Parathyroid adenoma (tissue), 2 donors: Measurements from ENCODE around the gene TAS2R60.
A peak's percentile ranks its signal among the peaks of the same experiment; 100 is the strongest.
"Not testable (repeated sequence)": the region's sequence is repeated elsewhere in the genome, so short reads cannot be mapped to it uniquely, and the experiment has no call there.

Experiments
- H2AFZ ChIP-seq: fragments of 300-600 bp; sonication (generic); one replicate; pipeline ENCODE4 v1.7.0; 2017; ENCODE audit warnings: antibody characterized with exemption, mild to moderate bottlenecking
- H3K27ac ChIP-seq: fragments of 300-600 bp; sonication (generic); one replicate; pipeline ENCODE4 v1.7.0; 2017
- H3K27me3 ChIP-seq: fragments of 300-600 bp; sonication (generic); one replicate; pipeline ENCODE4 v1.7.0; 2017; ENCODE audit warnings: low read length; ENCODE audit not compliant: control insufficient read depth, insufficient read depth
- H3K36me3 ChIP-seq: fragments of 300-600 bp; sonication (generic); one replicate; pipeline ENCODE4 v1.7.0; 2017; ENCODE audit warnings: low read length; ENCODE audit not compliant: control insufficient read depth, insufficient read depth
- H3K4me1 ChIP-seq: fragments of 300-600 bp; sonication (generic); one replicate; pipeline ENCODE4 v1.7.0; 2017; ENCODE audit warnings: control low read depth
- H3K4me2 ChIP-seq: fragments of 300-600 bp; sonication (generic); one replicate; pipeline ENCODE4 v1.7.0; 2017; ENCODE audit warnings: low read length
- H3K4me3 ChIP-seq: fragments of 300-600 bp; sonication (generic); one replicate; pipeline ENCODE4 v1.7.0; 2017; ENCODE audit warnings: low read depth, low read length
- H3K79me2 ChIP-seq: fragments of 300-600 bp; sonication (generic); one replicate; pipeline ENCODE4 v1.7.0; 2017; ENCODE audit warnings: control low read depth
- H3K9ac ChIP-seq: fragments of 300-600 bp; sonication (generic); one replicate; pipeline ENCODE4 v1.7.0; 2017; ENCODE audit warnings: mild to moderate bottlenecking
- H3K9me3 ChIP-seq: fragments of 300-600 bp; sonication (generic); one replicate; pipeline ENCODE4 v1.7.0; 2017; ENCODE audit warnings: low read length; ENCODE audit not compliant: control insufficient read depth
- CTCF ChIP-seq: fragments of 300-600 bp; sonication (generic); IDR thresholded peaks from one replicate; pipeline ENCODE4 v1.7.0; 2017; ENCODE audit warnings: antibody characterized with exemption, mild to moderate bottlenecking
- donor health status: primary hyperparathyroidism.

Gene TAS2R60

DNA sequence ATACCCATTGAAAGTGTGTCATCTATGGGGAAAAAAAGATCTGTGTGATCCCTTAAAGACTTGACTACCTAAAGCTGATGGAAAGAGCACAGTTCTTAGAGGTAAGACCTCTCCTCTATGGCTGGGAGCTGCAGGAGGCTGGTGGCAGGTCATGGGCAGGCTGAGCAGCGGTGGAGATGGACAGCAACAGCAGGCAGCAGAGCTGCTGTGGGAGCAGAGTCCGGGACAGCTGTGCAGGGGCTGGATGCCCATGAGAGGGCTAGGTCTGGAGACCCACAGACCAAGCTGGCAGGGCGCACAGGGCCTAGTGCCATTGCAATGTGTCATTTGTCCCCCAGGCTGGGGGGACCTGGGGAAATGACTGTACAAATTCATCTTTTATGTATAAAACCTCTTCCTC is 21.2 kb upstream of the TAS2R60 start:
- H3K79me2 ChIP-seq, result no peaks in the 10 kb centered on the region
- H3K9ac ChIP-seq, result no peak overlapping the region
- peaks cover 10% of the 10 kb centered on the region for H3K4me1 ChIP-seq
- no peaks in the 10 kb centered on the region for H3K9me3 ChIP-seq
- no peak for TF ChIP-seq CTCF
- no peak overlapping the region for H3K27ac ChIP-seq
- no peak overlapping the region for H2AFZ ChIP-seq
- H3K4me3 ChIP-seq, result no peak overlapping the region
- H3K4me2 ChIP-seq, result no peak overlapping the region
- H3K36me3 ChIP-seq, result no peaks in the 10 kb centered on the region
- H3K27me3 ChIP-seq, result no peaks in the 10 kb centered on the region

DNA sequence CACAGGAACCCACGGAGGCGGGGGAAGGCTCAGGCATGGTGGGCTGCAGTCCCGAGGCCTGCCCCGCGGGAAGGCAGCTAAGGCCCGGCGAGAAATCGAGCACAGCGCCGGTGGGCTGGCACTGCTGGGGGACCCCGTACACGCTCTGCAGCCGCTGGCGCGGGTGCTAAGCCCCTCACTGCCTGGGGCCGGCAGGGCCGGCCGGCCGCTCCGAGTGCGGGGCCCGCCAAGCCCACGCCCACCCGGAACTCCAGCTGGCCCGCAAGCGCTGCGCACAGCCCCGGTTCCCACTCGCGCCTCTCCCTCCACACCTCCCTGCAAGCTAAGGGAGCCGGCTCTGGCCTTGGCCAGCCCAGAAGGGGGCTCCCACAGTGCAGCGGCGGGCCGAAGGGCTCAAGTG is 18.8 kb upstream of the TAS2R60 start:
- H3K9ac ChIP-seq, H3K4me3 ChIP-seq, H3K4me2 ChIP-seq, H2AFZ ChIP-seq, H3K79me2 ChIP-seq, H3K36me3 ChIP-seq, H3K9me3 ChIP-seq, H3K4me1 ChIP-seq, H3K27ac ChIP-seq, H3K27me3 ChIP-seq: not testable (repeated sequence)

GRCh38 chr7:143426479-143427142 is 16.6 kb upstream of the TAS2R60 start:
- no peak overlapping the region for H3K4me3 ChIP-seq
- no peaks in the 10 kb centered on the region for H3K79me2 ChIP-seq
- no peak overlapping the region for H3K27ac ChIP-seq
- no peaks in the 10 kb centered on the region for H3K27me3 ChIP-seq
- peak overlapping the region; percentile 63 for H2AFZ ChIP-seq
- no peaks in the 10 kb centered on the region for H3K9me3 ChIP-seq
- H3K4me1 ChIP-seq, result no peaks in the 10 kb centered on the region
- H3K4me2 ChIP-seq, result no peak overlapping the region
- no peak overlapping the region for H3K9ac ChIP-seq
- H3K36me3 ChIP-seq, result no peaks in the 10 kb centered on the region
- TF ChIP-seq CTCF, result no peak

DNA sequence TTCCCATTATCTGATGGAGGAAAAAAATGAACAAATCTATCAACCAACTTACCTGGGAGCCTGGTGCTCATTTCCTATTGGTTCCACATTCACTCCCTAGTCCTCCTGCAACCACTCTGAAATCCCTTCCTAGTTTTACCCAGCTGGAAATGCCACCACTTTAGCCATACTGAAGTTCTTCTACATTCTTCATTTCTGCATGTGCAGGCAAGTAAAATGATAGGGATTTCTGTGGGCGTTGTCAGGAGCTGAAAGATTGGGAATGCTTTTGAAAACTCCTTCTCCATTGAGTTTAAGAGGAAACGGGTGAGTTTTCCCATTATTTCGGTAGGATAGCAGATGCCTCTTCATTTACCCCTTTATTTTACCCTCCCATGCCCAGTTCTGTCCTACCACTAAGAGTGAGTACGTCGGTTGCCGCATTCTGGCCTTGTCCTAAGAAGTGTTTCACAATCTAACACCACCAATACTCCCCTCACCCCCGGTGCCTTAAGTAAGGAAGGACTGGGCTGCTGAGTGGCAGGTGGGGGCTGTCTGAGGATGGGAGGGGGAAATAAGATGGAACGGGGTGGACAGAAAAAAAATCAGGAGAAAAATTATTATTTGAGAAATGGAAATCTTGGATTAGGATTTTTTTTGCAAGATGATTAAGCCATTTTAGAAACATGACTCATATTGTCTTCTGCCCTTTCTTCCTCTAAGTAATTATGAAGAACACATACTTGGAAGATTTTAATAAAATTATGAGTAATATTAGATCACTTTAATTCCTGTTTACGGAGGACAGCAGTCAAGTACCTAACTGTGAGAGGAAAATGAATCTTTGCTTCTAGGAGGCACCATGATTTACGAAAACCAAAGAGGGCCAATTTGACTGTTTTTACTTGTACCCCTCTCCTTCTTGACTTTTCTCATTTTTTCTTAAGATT is 13.2 kb upstream of the TAS2R60 start:
- Histone ChIP-seq H3K27ac (no peak overlapping the region), H3K36me3 (no peaks in the 10 kb centered on the region), H3K79me2 (no peaks in the 10 kb centered on the region), H3K4me3 (no peak overlapping the region), H2AFZ (no peak overlapping the region), H3K4me2 (no peak overlapping the region), H3K4me1 (peaks cover 9% of the 10 kb centered on the region), H3K27me3 (no peaks in the 10 kb centered on the region), H3K9ac (no peak overlapping the region), H3K9me3 (no peaks in the 10 kb centered on the region)
- no peak for TF ChIP-seq CTCF

GRCh38 chr7:143431109-143431508 is 12.1 kb upstream of the TAS2R60 start:
- Histone ChIP-seq H2AFZ (no peak overlapping the region), H3K79me2 (no peaks in the 10 kb centered on the region), H3K4me3 (no peak overlapping the region), H3K36me3 (no peaks in the 10 kb centered on the region), H3K27me3 (no peaks in the 10 kb centered on the region), H3K4me2 (no peak overlapping the region), H3K4me1 (peaks cover 14% of the 10 kb centered on the region), H3K27ac (no peak overlapping the region), H3K9me3 (no peaks in the 10 kb centered on the region), H3K9ac (no peak overlapping the region)
- TF ChIP-seq CTCF, result no peak
